ENCODE measurements around the gene CCDC187. TPM values are rescaled to one million over a fixed set of nuclear protein-coding genes. Genes with fewer than 3 reads are reported as not detected.

CCDC187 gene
- total and polyA plus RNA-seq, 2 of the 13 experiments (the other 11 are each of a cell fraction or from before 2014, with no cell fraction given) = 0.03 to 0.13 TPM

- TF ChIP-seq ARID4A (CRISPR knock-in tag; IDR thresholded peaks at IDR 0.05; ENCODE audit: borderline replicate concordance) (no peak), PRDM15 (CRISPR knock-in tag; IDR thresholded peaks at IDR 0.05) (no peak)
These were observed 14.9 kb upstream of the CCDC187 start (continued) for GRCh38 chr9:136318776-136319241.

- no peaks in the 10 kb centered on the region for H3K36me3 ChIP-seq (replicated peaks in 1 of 2; ENCODE audit: control insufficient read depth in 1 of 2, insufficient read depth in 2 of 2, low read length in 2 of 2)
- H3K27me3 ChIP-seq (ENCODE audit: control insufficient read depth in 1 of 2, insufficient read depth in 2 of 2, low read length in 2 of 2) = peaks cover 9 to 19% of the 10 kb centered on the region in 2 experiments; a peak in 4 of 5 replicates
- no TSS peak for BruUV-seq (replicated peaks)
- DNase-seq (ENCODE audit: low spot score) (no peak), FAIRE-seq (no peak), ATAC-seq (no peak)
- peaks cover 16% of the 10 kb centered on the region for H3K4me1 ChIP-seq (ENCODE audit: insufficient read depth, low read length)
- 31% methylated on average over 9 of the region's 21 CpGs for WGBS (ENCODE audit: low lambda C conversion rate)
- no peaks in the 10 kb centered on the region for H3K79me2 ChIP-seq (ENCODE audit: insufficient read depth, low read length)
- no peak overlapping the region for H2AFZ ChIP-seq (ENCODE audit: low read length)
- H3K4me3 ChIP-seq (replicated peaks in 1 of 3; ENCODE audit: insufficient read depth in 1 of 3, low read depth in 2 of 3, low read length in 3 of 3) = no peak overlapping the region
- peaks cover 16% of the 10 kb centered on the region for H3K9me3 ChIP-seq (ENCODE audit: low read length)
- H3K4me2 ChIP-seq (ENCODE audit: low read depth, low read length) = no peak overlapping the region
- CTCF ChIA-PET (ENCODE audit: low intra/inter-chr PET ratio, low total read pairs) = no interaction called here
- H4K20me1 ChIP-seq (ENCODE audit: insufficient read depth, low read length) = no peaks in the 10 kb centered on the region
- POLR2A ChIA-PET = no interaction called here
- intact Hi-C loops (cut with micrococcal nuclease; ENCODE audit: unreplicated experiment) = no loop called here
- H3K9ac ChIP-seq (ENCODE audit: insufficient read depth, low read depth, low read length) = no peak overlapping the region
- H3K27ac ChIP-seq (ENCODE audit: extremely low read length, insufficient read depth, low read length) = no peak overlapping the region
- in situ Hi-C loops (cut with HindIII; ENCODE audit: extremely low pct_ligation_motif_present, low pct_unique_long_range_greater_than_20kb) = no loop called here
- TF ChIP-seq GTF2F1 (IDR thresholded peaks at IDR 0.05; ENCODE audit: low read length) (no peak), POGZ (CRISPR knock-in tag; IDR thresholded peaks at IDR 0.05) (no peak), ZNF350 (CRISPR knock-in tag; IDR thresholded peaks at IDR 0.05; ENCODE audit: borderline replicate concordance, low read depth) (no peak), CREB3 (CRISPR knock-in tag; IDR thresholded peaks at IDR 0.05) (no peak), ZNF674 (CRISPR knock-in tag; IDR thresholded peaks at IDR 0.05; ENCODE audit: low read depth) (no peak), RAD21 (CRISPR knock-in tag; IDR thresholded peaks at IDR 0.05) (no peak), ZFP62 (CRISPR knock-in tag; IDR thresholded peaks at IDR 0.05) (no peak), SPEN (CRISPR knock-in tag; IDR thresholded peaks at IDR 0.05; ENCODE audit: low read depth) (no peak), ETS1 (CRISPR knock-in tag; IDR thresholded peaks at IDR 0.05) (no peak), ZNF670 (CRISPR knock-in tag; IDR thresholded peaks at IDR 0.05; ENCODE audit: borderline replicate concordance) (no peak)
These were observed 14.3 kb upstream of the CCDC187 start for GRCh38 chr9:136318111-136318775.
